Activated CD8-positive, alpha-beta memory T cell treated with anti-CD3 and anti-CD28 coated beads, Interleukin-2, amount 50 U/mL, for 4 hours (primary cell): Measurements from ENCODE around the gene RUNX3.
A peak's percentile ranks its signal among the peaks of the same experiment; 100 is the strongest.

ENCODE experiments used
- DNase-seq: peaks from one replicate; pipeline ENCODE4 v3.0.0-alpha.2; 2020

Gene RUNX3

GRCh38 chr1:24945354-24946326 is 15.6 kb upstream of the RUNX3 start:
- no peak for DNase-seq

DNA sequence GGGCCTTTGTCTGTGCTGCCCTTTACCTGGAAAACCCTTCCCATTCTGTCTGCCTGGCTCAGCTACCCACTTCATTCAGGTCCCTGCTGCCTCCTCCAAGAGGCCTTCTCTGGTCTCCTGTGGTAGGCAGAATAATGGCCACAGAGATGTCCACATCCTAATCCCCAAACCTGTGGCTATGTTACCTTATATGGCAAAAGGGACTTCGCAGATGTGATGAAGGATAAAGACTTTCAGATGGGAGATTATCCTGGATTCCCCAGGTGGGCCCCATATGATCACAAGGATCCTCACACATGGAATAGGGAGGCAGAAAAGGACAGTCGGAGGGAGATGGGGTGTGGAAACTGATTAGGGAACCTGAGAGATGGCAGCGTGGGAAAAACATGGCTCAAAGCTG is 14.2 kb upstream of the RUNX3 start:
- no peak for DNase-seq

DNA sequence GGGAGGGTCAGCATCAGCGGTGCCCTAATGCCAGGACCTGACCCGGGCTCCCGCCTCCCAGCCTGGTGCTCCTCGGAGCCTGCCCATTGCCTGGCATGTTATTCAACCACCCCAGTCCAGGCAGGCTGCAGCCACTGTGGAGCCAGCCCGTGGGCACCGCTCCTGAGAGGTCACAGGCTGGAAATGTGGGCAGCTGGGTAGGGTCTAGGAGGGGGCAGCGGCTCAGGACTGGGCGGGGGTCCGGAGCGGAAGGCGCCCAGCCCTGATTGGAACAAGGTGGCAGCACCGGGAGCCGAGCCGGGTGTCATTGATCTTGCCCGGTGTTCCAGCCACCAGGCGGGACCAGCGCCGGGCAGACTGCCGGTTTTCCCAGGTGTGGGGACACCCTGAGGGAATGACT is 12.7 kb upstream of the RUNX3 start:
- DNase-seq, result no peak

GRCh38 chr1:24941564-24941963 is 11.5 kb upstream of the RUNX3 start:
- DNase-seq, result no peak

GRCh38 chr1:24940231-24940630 is 10.2 kb upstream of the RUNX3 start:
- DNase-seq, result no peak

DNA sequence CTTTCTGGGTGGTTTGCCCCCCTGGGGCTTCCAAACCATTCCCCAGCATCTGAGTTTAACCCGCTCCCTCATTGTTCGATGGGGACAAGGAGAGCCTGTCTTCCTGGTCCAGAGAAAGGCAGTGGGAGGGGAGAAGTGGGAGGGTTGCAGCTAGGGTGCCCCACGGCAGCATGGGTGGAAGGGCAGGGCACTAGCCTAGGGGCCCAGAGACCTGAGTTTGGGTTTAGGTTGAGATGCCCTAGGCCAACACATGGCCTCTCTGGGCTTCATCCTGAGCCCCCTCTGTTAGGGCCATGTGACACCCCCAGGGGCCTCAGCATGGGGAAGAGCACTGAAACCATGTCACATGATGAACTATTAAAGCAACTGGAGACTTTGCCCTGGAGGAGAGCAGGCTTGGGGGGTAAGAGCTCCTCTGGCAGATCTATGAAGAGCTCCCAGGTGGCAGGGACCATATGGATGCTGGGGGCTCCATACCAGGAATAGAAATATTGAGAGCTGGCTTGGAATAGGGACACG is 9.7 kb upstream of the RUNX3 start:
- no peak for DNase-seq

DNA sequence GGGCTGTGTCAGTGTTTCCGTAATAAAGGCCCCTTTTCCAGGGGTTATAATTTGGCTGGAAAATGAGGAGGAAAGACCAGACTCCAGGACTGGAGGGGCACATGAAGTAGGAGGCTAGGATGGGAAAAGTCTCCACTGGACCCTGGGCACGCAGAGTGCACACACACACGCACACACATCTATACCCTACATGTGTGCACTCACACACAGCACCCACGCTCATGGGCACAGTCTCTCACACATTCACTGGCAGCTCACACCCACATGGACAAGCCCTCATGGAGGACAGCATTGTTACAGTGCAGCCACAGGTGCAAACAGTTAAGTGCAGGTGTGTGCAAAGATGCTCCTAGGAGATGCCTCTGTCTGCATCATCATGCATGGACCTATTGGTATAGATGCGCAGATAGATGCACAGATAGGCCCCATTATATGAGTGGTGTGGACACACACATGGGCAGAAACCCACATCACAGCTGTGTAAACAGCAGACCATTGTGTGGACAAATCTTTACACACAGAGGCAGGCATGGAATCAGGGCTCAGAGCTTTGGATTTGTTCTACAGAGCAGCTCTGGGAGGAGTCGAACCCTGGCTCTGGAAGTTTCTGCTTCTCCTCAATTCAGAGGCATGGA is 9.1 kb upstream of the RUNX3 start:
- no peak for DNase-seq

- DNase-seq, result no peak
Measured at GRCh38 chr1:24938276-24938675, 8.2 kb upstream of the RUNX3 start.

DNA sequence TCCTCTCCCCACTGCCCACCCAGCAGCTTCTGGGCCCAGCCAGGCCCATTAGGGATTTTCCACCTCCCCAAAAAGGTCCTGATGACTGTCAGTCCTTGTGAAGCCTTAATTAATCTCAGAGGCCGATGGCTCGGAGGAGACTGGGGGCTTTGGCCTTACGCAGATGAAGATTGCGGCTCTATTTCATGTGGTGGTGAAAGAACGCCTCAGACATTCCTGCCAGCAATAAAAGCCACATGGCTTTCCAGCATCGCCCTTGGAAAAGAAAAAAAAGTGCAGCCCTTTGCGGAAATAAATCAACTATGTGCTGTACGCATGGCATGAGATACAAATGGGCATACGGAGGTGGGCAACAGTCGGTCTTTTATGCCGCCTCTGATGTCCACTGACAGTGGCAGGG is 6.6 kb upstream of the RUNX3 start:
- DNase-seq, result no peak

- no peak for DNase-seq
Measured at GRCh38 chr1:24935615-24936484, 5.8 kb upstream of the RUNX3 start.

DNA sequence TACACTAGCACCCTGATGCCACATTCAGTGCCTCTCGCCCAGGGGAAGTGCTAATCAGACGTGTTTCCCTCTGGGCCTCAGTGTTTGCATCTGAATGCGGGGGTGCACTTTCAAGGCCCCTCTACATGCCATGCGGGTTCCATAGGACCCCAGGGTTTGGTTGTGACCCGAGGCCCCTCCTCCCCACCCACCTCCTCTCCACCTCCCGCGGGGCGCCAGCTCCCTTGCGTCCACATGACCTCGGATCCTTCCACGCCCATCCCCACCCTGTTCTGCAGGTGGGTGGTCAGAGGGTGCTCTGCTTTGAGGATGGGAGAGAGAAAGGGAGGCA is 5.1 kb upstream of the RUNX3 start:
- no peak for DNase-seq

DNA sequence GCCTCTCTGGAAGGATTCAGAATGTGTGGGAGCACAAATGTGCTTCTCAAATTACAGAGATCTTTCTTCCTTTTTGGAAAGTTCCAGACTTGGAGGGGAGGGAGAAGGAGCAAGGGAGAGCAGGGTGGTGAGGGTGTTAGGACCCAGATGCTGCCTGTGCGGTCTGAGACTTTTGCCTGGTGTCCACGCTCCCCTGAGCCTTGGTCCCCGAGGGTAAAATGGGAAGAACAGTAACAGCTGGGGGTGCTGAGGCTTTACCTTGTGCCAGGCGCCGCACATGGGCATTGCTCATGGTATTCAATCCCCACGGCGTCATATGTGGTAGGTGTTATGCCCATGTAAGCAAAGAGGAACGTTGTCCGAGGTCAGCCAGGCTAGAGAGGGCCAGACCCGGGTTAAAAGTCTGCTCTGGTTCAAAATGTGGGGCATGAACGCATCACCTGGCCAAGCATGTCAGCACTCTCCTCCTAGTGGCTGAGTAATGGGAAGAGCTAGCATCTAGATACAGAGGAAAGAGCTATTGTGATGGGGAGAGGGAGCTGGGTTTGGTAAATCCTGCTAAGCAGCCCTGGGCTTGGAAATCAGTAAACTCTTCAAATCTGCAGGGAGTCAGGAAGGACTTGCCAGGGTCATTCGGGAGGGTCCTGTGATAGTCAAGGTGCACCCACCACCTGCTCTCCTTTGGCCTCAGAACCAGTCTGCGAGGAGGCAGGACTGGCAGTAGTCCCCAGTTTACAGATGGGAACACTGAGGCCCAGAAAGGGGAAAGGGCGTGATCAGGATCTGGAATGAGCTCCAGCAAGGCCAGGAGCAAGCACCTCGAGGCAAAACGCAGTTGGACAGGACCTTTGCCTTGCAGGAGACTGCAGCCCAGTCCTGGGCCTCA is 4.5 kb upstream of the RUNX3 start:
- DNase-seq, result no peak

DNA sequence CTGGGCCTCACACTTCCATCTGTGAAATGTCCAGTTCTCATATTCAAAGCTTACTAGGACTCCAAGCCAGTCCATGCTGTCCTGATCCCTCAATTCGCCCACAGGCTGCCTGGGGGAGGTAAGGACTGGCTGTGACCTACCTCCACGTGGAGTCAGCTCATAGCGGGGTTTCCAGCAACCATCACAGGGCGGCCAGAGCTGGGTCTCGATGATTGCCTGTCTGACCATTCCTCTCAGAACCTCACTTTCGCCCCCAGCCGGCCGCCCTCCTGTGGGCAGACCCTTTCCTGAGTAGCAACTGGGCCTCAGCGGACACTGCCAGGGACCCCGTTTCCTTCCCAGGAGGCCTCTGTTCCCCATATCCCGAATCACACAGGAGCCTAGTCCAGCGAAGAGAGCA is 3.4 kb upstream of the RUNX3 start:
- DNase-seq, result no peak

- DNase-seq, result no peak
Measured at GRCh38 chr1:24932725-24933294, 2.7 kb upstream of the RUNX3 start.

GRCh38 chr1:24932284-24932683 is 2.2 kb upstream of the RUNX3 start:
- peak; percentile 65 for DNase-seq

GRCh38 chr1:24931468-24932231 is 1.6 kb upstream of the RUNX3 start:
- DNase-seq, result no peak

- DNase-seq, result no peak
Measured at GRCh38 chr1:24931146-24931467, 1.0 kb upstream of the RUNX3 start.

DNA sequence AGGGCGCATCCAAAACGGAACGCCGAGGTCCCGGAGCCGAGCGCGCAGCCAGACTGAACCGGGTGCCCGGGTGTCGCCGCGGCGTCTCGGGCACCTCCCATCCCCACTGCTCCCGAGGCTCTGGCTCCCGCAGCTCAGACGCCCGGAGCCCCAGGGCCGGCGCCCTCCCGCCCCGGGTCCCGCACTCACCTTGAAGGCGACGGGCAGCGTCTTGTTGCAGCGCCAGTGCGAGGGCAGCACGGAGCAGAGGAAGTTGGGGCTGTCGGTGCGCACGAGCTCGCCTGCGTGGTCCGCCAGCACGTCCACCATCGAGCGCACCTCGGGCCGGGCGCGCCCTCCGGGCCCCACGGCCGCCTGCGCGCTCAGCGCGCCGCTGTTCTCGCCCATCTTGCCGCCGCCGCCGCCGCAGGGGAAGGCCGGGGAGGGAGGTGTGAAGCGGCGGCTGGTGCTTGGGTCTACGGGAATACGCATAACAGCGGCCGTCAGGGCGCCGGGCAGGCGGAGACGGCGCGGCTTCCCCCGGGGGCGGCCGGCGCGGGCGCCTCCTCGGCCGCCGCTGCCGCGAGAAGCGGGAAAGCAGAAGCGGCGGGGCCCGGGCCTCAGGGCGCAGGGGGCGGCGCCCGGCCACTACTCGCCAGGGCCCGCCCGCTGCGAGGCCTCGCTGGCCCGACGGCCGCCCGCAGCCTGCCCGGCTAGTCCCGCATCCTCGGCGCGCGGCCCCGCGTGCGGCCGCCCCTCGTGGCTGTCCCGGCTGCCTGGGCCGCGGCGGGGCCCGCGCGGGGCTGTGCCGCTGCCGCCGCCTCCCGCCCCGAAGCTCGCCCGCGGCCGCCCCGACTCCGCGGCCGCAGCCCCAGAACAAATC is 447 bp downstream of the RUNX3 start:
- DNase-seq, result peak; percentile 47

GRCh38 chr1:24928689-24929397 is 1.2 kb downstream of the RUNX3 start:
- DNase-seq, result peak; percentile 65
